Testis (tissue), 2 donors: Measurements from ENCODE around the gene P2RX5.

ENCODE experiments used
- CTCF ChIP-seq, 3 experiments: fragments of 450-650 bp in 2 of 3; fragments of 200-600 bp in 1 of 3; sonication (generic) in 1 of 3; IDR thresholded peaks; one replicate each; pipeline ENCODE4 v1.5.1; 2016 to 2019; ENCODE audit warnings: antibody characterized with exemption in 3 of 3, mild to moderate bottlenecking in 2 of 3, moderate library complexity in 1 of 3
- POLR2A ChIP-seq: fragments of 450-650 bp; IDR thresholded peaks from one replicate; pipeline ENCODE4 v1.6.1; 2017; ENCODE audit warnings: antibody characterized with exemption, mild to moderate bottlenecking, moderate library complexity

GRCh38 chr17:3656755-3657587 is 39.0 kb downstream of the P2RX5 start:
- TF ChIP-seq CTCF (IDR thresholded peaks at IDR 0.05) (no peak), POLR2A (no peak)
